ENCODE measurements around the gene TUBE1.

- TF ChIP-seq, protein P1, sequence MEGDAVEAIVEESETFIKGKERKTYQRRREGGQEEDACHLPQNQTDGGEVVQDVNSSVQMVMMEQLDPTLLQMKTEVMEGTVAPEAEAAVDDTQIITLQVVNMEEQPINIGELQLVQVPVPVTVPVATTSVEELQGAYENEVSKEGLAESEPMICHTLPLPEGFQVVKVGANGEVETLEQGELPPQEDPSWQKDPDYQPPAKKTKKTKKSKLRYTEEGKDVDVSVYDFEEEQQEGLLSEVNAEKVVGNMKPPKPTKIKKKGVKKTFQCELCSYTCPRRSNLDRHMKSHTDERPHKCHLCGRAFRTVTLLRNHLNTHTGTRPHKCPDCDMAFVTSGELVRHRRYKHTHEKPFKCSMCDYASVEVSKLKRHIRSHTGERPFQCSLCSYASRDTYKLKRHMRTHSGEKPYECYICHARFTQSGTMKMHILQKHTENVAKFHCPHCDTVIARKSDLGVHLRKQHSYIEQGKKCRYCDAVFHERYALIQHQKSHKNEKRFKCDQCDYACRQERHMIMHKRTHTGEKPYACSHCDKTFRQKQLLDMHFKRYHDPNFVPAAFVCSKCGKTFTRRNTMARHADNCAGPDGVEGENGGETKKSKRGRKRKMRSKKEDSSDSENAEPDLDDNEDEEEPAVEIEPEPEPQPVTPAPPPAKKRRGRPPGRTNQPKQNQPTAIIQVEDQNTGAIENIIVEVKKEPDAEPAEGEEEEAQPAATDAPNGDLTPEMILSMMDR (conservative IDR thresholded peaks at IDR 0.05 in 1 of 2, IDR thresholded peaks at IDR 0.05 in 1 of 2; ENCODE audit: low read depth in 1 of 2, low read length in 2 of 2) = no peak
- no peak for TF ChIP-seq EZH2 (IDR thresholded peaks at IDR 0.05; ENCODE audit: low read length, missing control alignments)
Observed at GRCh38 chr6:112024464-112024863, 62.8 kb downstream of the TUBE1 start.

Measured in fibroblast of lung (primary cell).